Astrocyte of the cerebellum (primary cell): ENCODE measurements around the gene MAPKAP1.
A peak's percentile ranks its signal among the peaks of the same experiment; 100 is the strongest.

Source experiments
- DNase-seq: peaks from one replicate; pipeline ENCODE4 v3.0.0-alpha.2; 2011; ENCODE audit warnings: low read depth
- H3K4me3 ChIP-seq: 2 replicates; pipeline ENCODE4 v1.5.1; 2011; ENCODE audit warnings: mild to moderate bottlenecking, low read depth, low read length, moderate library complexity
- CTCF ChIP-seq: IDR thresholded peaks from 2 replicates; pipeline ENCODE4 v1.5.1; 2012; ENCODE audit warnings: low read length, low read depth, moderate library complexity, mild to moderate bottlenecking; ENCODE audit errors: missing control alignments
- in situ Hi-C: cut with HindIII; loops from 2 replicates; pipeline ENCODE4 v1.10.0; 2017; ENCODE audit warnings: low sequenced_read_pairs

Gene MAPKAP1

GRCh38 chr9:125525921-125526631, 180.9 kb downstream of the MAPKAP1 start:
- DNase-seq: no peak
- no peak overlapping the region for H3K4me3 ChIP-seq
- TF ChIP-seq CTCF: no peak
- in situ Hi-C loops: no loop called here

GRCh38 chr9:125524583-125525355, 182.2 kb downstream of the MAPKAP1 start:
- no peak overlapping the region for H3K4me3 ChIP-seq
- DNase-seq: no peak
- TF ChIP-seq CTCF: no peak
- in situ Hi-C loops: no loop called here

GRCh38 chr9:125523681-125524080, 183.3 kb downstream of the MAPKAP1 start:
- DNase-seq: no peak
- TF ChIP-seq CTCF: no peak
- in situ Hi-C loops: no loop called here
- no peak overlapping the region for H3K4me3 ChIP-seq

GRCh38 chr9:125522328-125522725, 184.7 kb downstream of the MAPKAP1 start:
- no peak for TF ChIP-seq CTCF
- H3K4me3 ChIP-seq: no peak overlapping the region
- peak; percentile 74 for DNase-seq
- in situ Hi-C loops: no loop called here

- in situ Hi-C loops: no loop called here
- H3K4me3 ChIP-seq: no peak overlapping the region
- no peak for TF ChIP-seq CTCF
- DNase-seq: peak; percentile 89
These were observed 185.3 kb downstream of the MAPKAP1 start for GRCh38 chr9:125521462-125522327.

GRCh38 chr9:125519734-125520133, 187.3 kb downstream of the MAPKAP1 start:
- no peak for TF ChIP-seq CTCF
- no peak overlapping the region for H3K4me3 ChIP-seq
- DNase-seq: no peak
- in situ Hi-C loops: no loop called here
